OCI-LY3 (cell line): ENCODE data around the gene RNF13.

Experiments used
- H2AFZ ChIP-seq: fragments of 200-600, 300-600 bp; shearing (Covaris generic); 2 replicates; pipeline ENCODE4 v1.6.0; 2014; ENCODE audit warnings: antibody characterized with exemption, low read depth, low read length
- H3K27ac ChIP-seq: fragments of 200-600, 300-600 bp; sonication (generic); 2 replicates; pipeline ENCODE4 v1.5.1; 2014; ENCODE audit warnings: mild to moderate bottlenecking, low read length, moderate library complexity, mixed read lengths
- H3K27me3 ChIP-seq: fragments of 200-600, 300-600 bp; sonication (generic); 2 replicates; pipeline ENCODE4 v1.6.1; 2014; ENCODE audit warnings: low read depth, low read length, mixed read lengths
- H3K36me3 ChIP-seq: fragments of 200-600, 300-600 bp; sonication (generic); replicated peaks from 2 replicates; pipeline ENCODE3; 2014; ENCODE audit warnings: low read depth, low read length, mixed read lengths
- H3K4me1 ChIP-seq: fragments of 300-600, 200-600 bp; sonication (generic); 2 replicates; pipeline ENCODE4 v1.6.1; 2014; ENCODE audit warnings: low read length, mixed read lengths
- H3K4me2 ChIP-seq: fragments of 200-600, 300-600 bp; sonication (generic); 2 replicates; pipeline ENCODE4 v1.6.1; 2014; ENCODE audit warnings: low read length, mixed read lengths
- H3K4me3 ChIP-seq: fragments of 300-600, 200-600 bp; sonication (generic); 2 replicates; pipeline ENCODE4 v1.5.1; 2014; ENCODE audit warnings: antibody characterized with exemption, mild to moderate bottlenecking, low read length, moderate library complexity
- H3K79me2 ChIP-seq: fragments of 300-600, 200-600 bp; shearing (Covaris generic); 2 replicates; pipeline ENCODE4 v1.6.1; 2014; ENCODE audit warnings: mild to moderate bottlenecking, low read length, mixed read lengths
- H3K9ac ChIP-seq: fragments of 300-600, 200-600 bp; shearing (Covaris generic); 2 replicates; pipeline ENCODE4 v1.6.0; 2014; ENCODE audit warnings: mild to moderate bottlenecking, low read length, moderate library complexity
- H3K9me3 ChIP-seq: fragments of 200-600, 300-600 bp; shearing (Covaris generic); 2 replicates; pipeline ENCODE4 v1.6.1; 2014; ENCODE audit warnings: low read length, mixed read lengths; ENCODE audit not compliant: insufficient read depth
- H4K20me1 ChIP-seq: fragments of 200-600, 300-600 bp; sonication (generic); 2 replicates; pipeline ENCODE4 v1.6.1; 2016; ENCODE audit warnings: low read length, mixed read lengths; ENCODE audit not compliant: insufficient read depth
- CTCF ChIP-seq: fragments of 200-600, 300-600 bp; sonication (generic); IDR thresholded peaks from 2 replicates; pipeline ENCODE4 v1.5.1; 2014; ENCODE audit warnings: antibody characterized with exemption, low read length, low read depth
- EZH2phosphoT487 ChIP-seq: fragments of 200-600 bp; shearing (Covaris generic); IDR thresholded peaks from 2 replicates; pipeline ENCODE4 v1.6.1; 2018; ENCODE audit warnings: antibody characterized with exemption, mixed run types, low read depth

The RNF13 gene

DNA sequence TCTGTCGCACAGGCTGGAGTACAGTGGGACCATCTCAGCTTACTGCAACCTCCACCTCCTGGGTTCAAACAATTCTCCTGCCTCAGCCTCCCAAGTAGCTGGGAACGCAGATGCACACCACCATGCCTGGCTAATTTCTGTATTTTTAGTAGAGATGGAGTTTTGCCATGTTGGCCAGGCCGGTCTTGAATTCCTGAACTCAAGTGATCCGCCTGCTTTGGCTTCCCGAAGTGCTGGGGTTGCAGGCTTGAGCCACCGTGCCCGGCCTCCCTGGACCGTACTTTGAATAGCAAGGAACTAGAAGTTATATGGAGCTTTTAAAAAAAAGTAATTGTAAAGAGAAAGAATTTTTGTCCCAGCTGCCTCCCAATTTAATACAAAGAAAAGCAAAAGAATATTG is 12.3 kb upstream of the RNF13 start:
- H3K9me3 ChIP-seq, result no peaks in the 10 kb centered on the region
- no peak overlapping the region for H2AFZ ChIP-seq
- no peaks in the 10 kb centered on the region for H4K20me1 ChIP-seq
- H3K27ac ChIP-seq, result no peak overlapping the region
- H3K9ac ChIP-seq, result no peak overlapping the region
- no peaks in the 10 kb centered on the region for H3K79me2 ChIP-seq
- no peaks in the 10 kb centered on the region for H3K27me3 ChIP-seq
- no peaks in the 10 kb centered on the region for H3K36me3 ChIP-seq
- H3K4me3 ChIP-seq, result no peak overlapping the region
- H3K4me1 ChIP-seq, result no peaks in the 10 kb centered on the region
- no peak overlapping the region for H3K4me2 ChIP-seq
- no peak for TF ChIP-seq EZH2phosphoT487
- no peak for TF ChIP-seq CTCF

DNA sequence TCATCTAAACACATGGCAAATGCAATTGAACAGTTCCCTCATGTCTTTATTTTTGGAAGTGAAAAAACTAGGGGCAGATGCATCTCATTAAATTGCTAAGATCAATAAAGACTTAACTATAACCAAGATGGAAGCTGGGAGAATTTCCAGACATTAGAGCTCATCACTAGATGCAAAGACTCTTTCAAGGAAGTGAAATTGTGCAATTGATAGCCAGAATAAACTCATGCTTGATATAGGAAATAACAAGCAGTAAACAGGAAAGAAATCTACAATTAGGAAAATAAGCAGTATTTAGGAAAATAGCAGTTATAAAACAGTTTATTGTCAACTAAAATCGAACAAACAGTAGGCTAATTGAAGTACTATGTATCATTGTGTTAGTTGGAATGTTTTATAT is 11.8 kb upstream of the RNF13 start:
- H3K9ac ChIP-seq, result no peak overlapping the region

DNA sequence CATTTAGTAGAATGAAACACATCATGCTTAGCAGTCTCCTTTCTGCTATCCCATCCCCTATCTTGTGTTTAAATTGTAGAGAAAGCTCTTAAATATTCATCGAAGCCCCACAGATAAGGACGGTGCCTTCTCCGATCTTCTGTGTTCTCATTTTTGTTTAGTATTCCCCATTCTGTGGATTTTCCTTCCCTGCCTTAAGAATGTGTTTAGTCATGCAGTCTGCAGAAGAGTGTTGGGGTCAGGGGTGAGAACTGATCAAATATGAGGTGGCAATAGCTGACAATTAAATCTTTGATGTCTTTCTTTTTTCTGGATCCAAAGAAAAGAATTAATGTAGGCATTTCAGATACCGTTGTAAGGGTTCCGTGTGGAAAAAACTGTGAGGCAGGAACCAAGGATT is 11.4 kb upstream of the RNF13 start:
- Histone ChIP-seq H3K4me1 (no peaks in the 10 kb centered on the region), H2AFZ (no peak overlapping the region), H3K4me2 (no peak overlapping the region), H3K27me3 (no peaks in the 10 kb centered on the region), H3K4me3 (no peak overlapping the region), H3K36me3 (no peaks in the 10 kb centered on the region), H3K9me3 (no peaks in the 10 kb centered on the region), H3K9ac (no peak overlapping the region), H3K79me2 (no peaks in the 10 kb centered on the region), H4K20me1 (no peaks in the 10 kb centered on the region), H3K27ac (no peak overlapping the region)
- TF ChIP-seq EZH2phosphoT487 (no peak), CTCF (no peak)

More for the DNA sequence above, 11.8 kb upstream of the RNF13 start:
- H3K79me2 ChIP-seq, result no peaks in the 10 kb centered on the region
- no peak overlapping the region for H3K4me3 ChIP-seq
- no peaks in the 10 kb centered on the region for H3K27me3 ChIP-seq
- H3K4me2 ChIP-seq, result no peak overlapping the region
- H3K4me1 ChIP-seq, result no peaks in the 10 kb centered on the region
- no peak for TF ChIP-seq EZH2phosphoT487
- TF ChIP-seq CTCF, result no peak
- no peaks in the 10 kb centered on the region for H3K36me3 ChIP-seq
- H3K9me3 ChIP-seq, result no peaks in the 10 kb centered on the region
- no peaks in the 10 kb centered on the region for H4K20me1 ChIP-seq
- no peak overlapping the region for H2AFZ ChIP-seq
- no peak overlapping the region for H3K27ac ChIP-seq

- Histone ChIP-seq H3K79me2 (no peaks in the 10 kb centered on the region), H3K36me3 (no peaks in the 10 kb centered on the region), H3K4me1 (peaks cover 4% of the 10 kb centered on the region), H3K4me3 (no peak overlapping the region), H3K9me3 (no peaks in the 10 kb centered on the region), H3K9ac (no peak overlapping the region), H2AFZ (no peak overlapping the region), H4K20me1 (no peaks in the 10 kb centered on the region), H3K4me2 (no peak overlapping the region), H3K27ac (no peak overlapping the region), H3K27me3 (no peaks in the 10 kb centered on the region)
- no peak for TF ChIP-seq CTCF
- no peak for TF ChIP-seq EZH2phosphoT487
Measured at GRCh38 chr3:149806171-149806778, 6.7 kb upstream of the RNF13 start.
